ENCODE data around the gene AQP12B.
"Not testable (repeated sequence)": the region's sequence is repeated elsewhere in the genome, so short reads cannot be mapped to it uniquely, and the experiment has no call there.

AQP12B gene

DNA sequence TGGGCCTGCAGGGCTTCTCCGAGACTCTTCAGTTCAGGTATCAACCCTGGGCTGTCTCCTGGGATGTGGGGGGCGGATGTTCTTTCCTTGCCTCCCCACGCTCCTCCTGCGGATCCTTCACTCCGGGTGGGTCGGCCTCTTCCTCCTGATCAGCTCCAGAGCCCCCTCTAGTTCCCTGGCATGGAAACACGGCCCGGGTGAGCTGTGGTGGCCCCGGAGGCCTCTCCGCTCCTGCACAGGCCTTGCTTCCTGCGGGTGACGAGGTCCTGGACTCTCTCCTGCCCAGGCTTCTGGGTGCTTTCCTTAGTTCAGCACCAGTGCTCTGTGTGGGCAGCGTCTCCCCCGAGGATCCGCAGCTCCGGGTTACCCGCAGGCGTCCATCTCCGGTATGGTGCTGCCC is 12.9 kb upstream of the AQP12B start:
- H3K36me3 ChIP-seq (ENCODE audit: insufficient read depth, low read length); H3K4me1 ChIP-seq (ENCODE audit: insufficient read depth, low read length); H3K27me3 ChIP-seq (ENCODE audit: control insufficient read depth in 1 of 2, insufficient read depth in 2 of 2, low read length in 2 of 2); H3K9ac ChIP-seq (ENCODE audit: low read length); H3K27ac ChIP-seq (ENCODE audit: low read depth, low read length); H3K4me3 ChIP-seq (ENCODE audit: low read depth in 1 of 2, low read length in 2 of 2); H3K9me3 ChIP-seq (ENCODE audit: low read length): not testable (repeated sequence)

DNA sequence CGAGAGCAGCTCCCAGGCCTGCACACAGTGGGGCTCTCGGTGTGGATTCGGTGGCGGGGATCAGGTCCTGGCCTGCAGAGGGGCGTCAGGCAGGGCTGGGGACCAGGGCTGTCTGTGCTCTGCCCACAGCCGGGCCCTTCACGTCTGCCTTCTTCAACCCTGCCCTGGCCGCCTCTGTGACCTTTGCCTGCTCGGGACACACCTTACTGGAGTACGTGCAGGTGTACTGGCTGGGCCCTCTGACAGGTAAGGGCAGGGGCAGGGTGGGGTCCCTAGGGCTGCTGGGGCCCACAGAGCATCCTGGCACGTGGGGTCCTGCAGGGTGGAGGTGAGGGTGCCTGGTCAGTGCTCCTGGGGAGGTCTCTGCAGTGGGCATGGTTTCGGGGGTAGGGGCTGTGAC is 11.6 kb upstream of the AQP12B start:
- not testable (repeated sequence) for H3K36me3 ChIP-seq (ENCODE audit: insufficient read depth, low read length); H3K4me3 ChIP-seq (ENCODE audit: low read depth in 1 of 2, low read length in 2 of 2); H3K9me3 ChIP-seq (ENCODE audit: low read length); H3K4me1 ChIP-seq (ENCODE audit: insufficient read depth, low read length); H3K27ac ChIP-seq (ENCODE audit: low read depth, low read length); H3K9ac ChIP-seq (ENCODE audit: low read length); H3K27me3 ChIP-seq (ENCODE audit: control insufficient read depth in 1 of 2, insufficient read depth in 2 of 2, low read length in 2 of 2)

DNA sequence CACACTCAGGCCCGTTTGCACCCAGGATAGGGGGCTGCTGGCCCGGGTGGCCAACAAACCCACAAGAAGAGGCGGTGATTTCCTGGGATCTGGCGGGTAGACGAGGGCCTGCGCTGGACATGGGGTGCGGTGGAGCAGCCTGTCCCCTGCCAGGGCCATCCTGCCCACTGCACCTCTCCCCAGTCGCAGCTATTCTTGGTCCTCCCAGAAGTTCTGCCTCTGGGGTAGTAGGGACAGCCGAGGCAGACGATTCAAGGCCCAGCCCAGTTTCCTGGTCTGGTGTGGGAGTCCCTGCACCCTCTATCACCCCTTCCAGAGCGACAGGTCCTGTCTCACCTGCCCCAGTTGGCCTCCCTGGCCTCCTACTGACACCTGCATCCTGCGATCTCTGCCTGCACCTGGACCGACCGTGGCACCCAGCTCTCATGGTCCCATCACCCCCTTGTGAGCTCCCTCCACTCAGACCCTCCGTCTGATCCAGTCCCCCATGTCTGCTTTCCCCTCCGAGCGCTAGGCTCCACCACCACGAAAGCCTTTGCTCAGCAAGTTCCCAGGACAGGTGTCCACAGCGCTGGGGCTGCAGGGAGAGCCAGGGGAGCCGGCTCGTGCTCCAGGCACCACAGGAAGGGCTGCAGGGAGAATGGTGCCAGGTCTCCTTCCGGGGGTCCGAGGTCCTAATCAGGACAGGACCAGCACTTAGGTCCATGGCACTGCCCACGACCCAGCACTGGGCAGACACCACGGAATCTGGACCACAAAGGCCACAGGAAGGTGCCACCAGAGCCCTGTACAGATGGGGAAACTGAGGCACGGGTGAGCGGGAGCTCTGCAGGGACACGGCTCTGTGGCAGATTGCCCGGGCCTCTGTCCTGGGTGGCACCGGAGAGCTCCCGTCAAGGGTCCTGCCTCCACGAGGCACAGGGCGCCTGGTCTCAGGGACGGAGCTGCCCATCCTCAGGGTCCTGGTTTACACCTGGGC is 10.2 kb upstream of the AQP12B start:
- H3K27ac ChIP-seq (ENCODE audit: low read depth, low read length); H3K4me1 ChIP-seq (ENCODE audit: insufficient read depth, low read length); H3K4me3 ChIP-seq (ENCODE audit: low read depth in 1 of 2, low read length in 2 of 2); H3K9ac ChIP-seq (ENCODE audit: low read length); H3K36me3 ChIP-seq (ENCODE audit: insufficient read depth, low read length); H3K9me3 ChIP-seq (ENCODE audit: low read length); H3K27me3 ChIP-seq (ENCODE audit: control insufficient read depth in 1 of 2, insufficient read depth in 2 of 2, low read length in 2 of 2): not testable (repeated sequence)

DNA sequence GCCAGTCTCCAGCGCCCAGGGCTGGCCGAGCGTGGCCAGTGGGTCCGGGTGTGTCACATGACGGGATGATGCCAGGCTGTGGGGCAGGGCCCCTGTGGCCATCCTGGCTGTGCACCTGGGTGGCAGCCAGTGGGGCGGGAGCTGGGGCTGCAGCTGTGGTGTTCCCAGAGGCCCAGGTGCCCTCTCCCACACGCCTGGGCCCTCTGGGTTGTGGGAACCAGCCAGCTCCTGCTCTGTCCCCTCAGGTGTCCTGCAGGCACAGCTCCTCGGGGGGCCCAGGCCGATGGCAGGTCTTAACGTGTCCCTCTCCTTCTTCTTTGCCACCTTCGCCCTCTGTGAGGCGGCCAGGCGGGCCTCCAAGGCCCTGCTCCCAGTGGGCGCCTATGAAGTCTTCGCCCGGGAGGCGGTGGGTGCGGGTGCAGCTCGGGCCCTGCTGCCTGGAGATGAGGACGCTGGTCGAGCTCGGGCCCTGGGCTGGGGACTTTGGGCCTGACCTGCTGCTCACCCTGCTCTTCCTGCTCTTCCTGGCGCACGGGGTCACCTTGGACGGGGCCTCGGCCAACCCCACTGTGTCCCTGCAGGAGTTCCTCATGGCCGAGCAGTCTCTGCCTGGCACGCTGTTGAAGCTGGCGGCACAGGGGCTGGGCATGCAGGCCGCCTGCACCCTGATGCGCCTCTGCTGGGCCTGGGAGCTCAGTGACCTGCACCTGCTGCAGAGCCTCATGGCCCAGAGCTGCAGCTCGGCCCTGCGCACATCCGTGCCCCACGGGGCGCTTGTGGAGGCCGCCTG is 9.1 kb upstream of the AQP12B start, which contains the start of gene AQP12A:
Gene AQP12A (plus strand): TSS at position 236 of the 790 bp plus-strand sequence. CDS start 48 bp downstream, at position 284.
- not testable (repeated sequence) for H3K4me3 ChIP-seq (ENCODE audit: low read depth in 1 of 2, low read length in 2 of 2); H3K27ac ChIP-seq (ENCODE audit: low read depth, low read length); H3K9ac ChIP-seq (ENCODE audit: low read length); H3K4me1 ChIP-seq (ENCODE audit: insufficient read depth, low read length); H3K36me3 ChIP-seq (ENCODE audit: insufficient read depth, low read length); H3K27me3 ChIP-seq (ENCODE audit: control insufficient read depth in 1 of 2, insufficient read depth in 2 of 2, low read length in 2 of 2); H3K9me3 ChIP-seq (ENCODE audit: low read length)

DNA sequence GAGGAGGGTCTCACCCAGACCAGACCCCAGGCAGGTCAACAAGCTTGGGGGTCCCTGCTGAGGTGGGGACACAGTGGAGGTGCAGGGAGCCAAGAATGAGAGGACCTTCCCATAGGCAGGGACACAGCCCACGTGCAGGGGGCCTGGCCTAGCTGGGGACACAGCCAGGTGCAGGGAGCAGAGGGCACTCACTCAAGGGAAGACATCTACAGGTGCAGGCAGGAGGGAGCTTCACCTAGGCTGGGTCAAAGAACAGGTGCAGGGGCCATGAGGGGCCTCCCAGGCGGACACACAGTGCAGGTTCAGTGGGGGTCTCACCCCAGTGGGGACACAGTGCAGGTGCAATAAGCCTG is 8.4 kb upstream of the AQP12B start:
- H3K4me1 ChIP-seq (ENCODE audit: insufficient read depth, low read length); H3K4me3 ChIP-seq (ENCODE audit: low read depth in 1 of 2, low read length in 2 of 2); H3K36me3 ChIP-seq (ENCODE audit: insufficient read depth, low read length); H3K9me3 ChIP-seq (ENCODE audit: low read length); H3K27me3 ChIP-seq (ENCODE audit: control insufficient read depth in 1 of 2, insufficient read depth in 2 of 2, low read length in 2 of 2); H3K27ac ChIP-seq (ENCODE audit: low read depth, low read length); H3K9ac ChIP-seq (ENCODE audit: low read length): not testable (repeated sequence)

DNA sequence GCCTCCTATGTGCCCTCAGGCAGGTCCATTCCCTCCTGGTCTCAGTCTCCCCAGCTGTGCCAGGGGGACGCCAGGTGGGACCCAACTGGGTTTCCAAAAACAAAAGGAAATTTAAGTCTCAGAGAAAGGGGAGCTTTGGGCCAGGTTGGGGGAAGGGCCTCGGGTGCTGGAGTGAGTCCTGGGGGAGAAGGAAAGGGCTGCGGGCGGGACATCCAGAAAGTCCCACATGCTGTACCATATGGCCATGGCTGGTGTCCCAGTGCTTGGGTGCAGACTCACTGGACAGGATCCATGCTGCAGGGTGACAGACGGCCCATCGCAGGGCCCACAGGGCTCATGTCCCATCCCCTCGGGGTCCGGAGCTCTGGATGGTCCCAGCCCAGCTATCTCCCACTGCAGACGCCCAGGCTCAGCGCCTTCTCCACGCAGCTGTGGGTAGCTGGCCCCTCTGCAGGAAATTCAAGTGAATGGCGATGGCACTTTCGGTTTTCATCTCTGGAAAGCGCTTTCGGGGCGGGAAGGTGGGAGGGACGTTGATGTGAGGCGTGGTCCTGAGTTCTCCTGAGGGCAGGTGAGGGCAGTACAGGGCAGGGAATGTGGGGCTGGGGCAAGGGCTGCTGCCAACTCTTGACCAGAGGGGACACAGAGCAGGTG is 7.9 kb upstream of the AQP12B start:
- H3K4me1 ChIP-seq (ENCODE audit: insufficient read depth, low read length); H3K36me3 ChIP-seq (ENCODE audit: insufficient read depth, low read length); H3K9ac ChIP-seq (ENCODE audit: low read length); H3K27me3 ChIP-seq (ENCODE audit: control insufficient read depth in 1 of 2, insufficient read depth in 2 of 2, low read length in 2 of 2); H3K27ac ChIP-seq (ENCODE audit: low read depth, low read length); H3K9me3 ChIP-seq (ENCODE audit: low read length); H3K4me3 ChIP-seq (ENCODE audit: low read depth in 1 of 2, low read length in 2 of 2): not testable (repeated sequence)

DNA sequence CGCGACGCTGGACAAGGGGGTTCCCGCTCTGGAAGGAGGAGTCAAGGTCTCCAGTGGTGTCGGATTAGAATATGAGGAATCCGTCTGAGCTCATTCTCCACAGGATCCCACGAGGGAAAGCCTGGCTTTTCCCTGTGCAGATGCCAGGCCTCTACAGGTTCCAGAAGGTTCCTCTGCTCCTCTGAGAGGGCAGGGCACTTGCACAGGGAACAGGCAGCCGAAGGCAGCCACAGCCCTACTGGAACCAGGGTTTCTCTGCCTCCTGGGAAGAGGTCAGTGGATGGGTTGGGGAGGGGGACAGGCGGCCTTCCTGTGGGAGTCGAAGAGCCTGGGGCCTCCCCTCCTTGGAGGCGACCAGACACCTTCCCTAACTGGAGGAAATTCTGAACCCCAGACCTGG is 7.3 kb upstream of the AQP12B start:
- Histone ChIP-seq H3K9ac (ENCODE audit: low read length) (no peak overlapping the region), H3K27ac (ENCODE audit: low read depth, low read length) (no peak overlapping the region), H3K27me3 (ENCODE audit: control insufficient read depth in 1 of 2, insufficient read depth in 2 of 2, low read length in 2 of 2) (no peaks in the 10 kb centered on the region), H3K4me1 (ENCODE audit: insufficient read depth, low read length) (no peaks in the 10 kb centered on the region), H3K9me3 (ENCODE audit: low read length) (no peaks in the 10 kb centered on the region), H3K4me3 (ENCODE audit: low read depth in 1 of 2, low read length in 2 of 2) (no peak overlapping the region), H3K36me3 (ENCODE audit: insufficient read depth, low read length) (no peaks in the 10 kb centered on the region)

DNA sequence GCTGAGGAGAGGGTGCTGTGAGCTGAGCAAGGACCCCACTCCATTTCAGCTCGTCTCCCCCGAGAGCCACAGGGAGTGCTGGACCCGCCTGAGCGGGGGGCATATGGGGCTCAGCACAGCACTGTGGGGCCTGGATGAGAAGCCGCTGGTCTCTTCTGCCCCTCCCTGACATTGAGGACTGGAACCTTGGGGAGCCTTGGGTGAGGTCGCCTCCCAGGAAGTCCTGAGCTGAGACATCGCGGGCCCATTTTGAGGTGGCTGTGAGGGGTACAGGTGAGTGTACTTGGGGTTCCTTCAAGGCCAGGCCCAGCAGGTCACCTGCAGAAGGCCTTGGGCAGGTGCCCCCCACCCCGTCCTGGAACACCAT is 5.9 kb upstream of the AQP12B start:
- H3K27ac ChIP-seq (ENCODE audit: low read depth, low read length): no peak overlapping the region
- H3K9me3 ChIP-seq (ENCODE audit: low read length): no peaks in the 10 kb centered on the region
- no peaks in the 10 kb centered on the region for H3K27me3 ChIP-seq (ENCODE audit: control insufficient read depth in 1 of 2, insufficient read depth in 2 of 2, low read length in 2 of 2)
- H3K36me3 ChIP-seq (ENCODE audit: insufficient read depth, low read length): no peaks in the 10 kb centered on the region
- no peak overlapping the region for H3K9ac ChIP-seq (ENCODE audit: low read length)
- H3K4me3 ChIP-seq (ENCODE audit: low read depth in 1 of 2, low read length in 2 of 2): no peak overlapping the region
- H3K4me1 ChIP-seq (ENCODE audit: insufficient read depth, low read length): no peaks in the 10 kb centered on the region

DNA sequence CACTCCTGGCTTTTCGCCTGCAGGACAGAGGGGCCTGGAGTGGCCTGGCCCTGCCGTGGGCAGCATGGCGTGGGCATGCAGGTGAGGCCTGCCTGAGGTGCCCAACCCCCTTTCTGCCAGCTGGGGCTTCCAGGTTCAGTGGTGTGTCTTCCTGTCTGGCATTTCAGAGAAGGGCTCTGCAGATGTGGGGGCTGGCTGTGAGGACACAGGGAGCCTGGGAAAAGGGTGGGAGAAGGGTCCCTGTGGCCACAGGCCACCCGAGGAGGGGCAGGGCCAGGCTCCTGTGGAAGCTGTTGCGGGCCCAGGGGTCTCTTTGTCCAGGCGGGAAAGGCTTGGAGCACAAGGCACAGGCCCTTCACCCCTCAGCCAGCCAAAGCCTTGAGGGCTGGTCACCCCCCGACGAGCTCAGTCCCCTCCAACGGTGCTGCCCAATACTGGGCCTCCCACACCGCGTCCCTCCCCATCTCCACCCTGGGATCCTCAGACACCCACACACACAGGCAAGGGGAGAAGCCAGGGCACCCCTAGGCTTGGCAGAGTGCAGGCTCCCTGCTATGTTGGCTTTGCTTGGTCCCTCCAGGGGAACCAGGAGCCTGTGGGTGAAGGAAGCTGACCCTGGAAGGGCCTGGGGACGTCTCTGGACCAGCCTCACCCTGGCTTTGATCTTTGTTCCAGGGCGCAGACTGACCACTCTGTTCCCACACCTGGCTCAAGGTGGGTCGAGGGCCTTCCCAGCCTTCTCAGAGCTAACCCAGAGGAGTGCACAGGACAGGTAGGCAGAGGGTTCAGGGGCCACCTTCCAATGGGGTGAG is 5.3 kb upstream of the AQP12B start:
- no peak overlapping the region for H3K9ac ChIP-seq (ENCODE audit: low read length)
- H3K4me3 ChIP-seq (ENCODE audit: low read depth in 1 of 2, low read length in 2 of 2): no peak overlapping the region
- H3K36me3 ChIP-seq (ENCODE audit: insufficient read depth, low read length): no peaks in the 10 kb centered on the region
- H3K27ac ChIP-seq (ENCODE audit: low read depth, low read length): no peak overlapping the region
- H3K27me3 ChIP-seq (ENCODE audit: control insufficient read depth in 1 of 2, insufficient read depth in 2 of 2, low read length in 2 of 2): no peaks in the 10 kb centered on the region
- H3K4me1 ChIP-seq (ENCODE audit: insufficient read depth, low read length): no peaks in the 10 kb centered on the region
- H3K9me3 ChIP-seq (ENCODE audit: low read length): no peaks in the 10 kb centered on the region

DNA sequence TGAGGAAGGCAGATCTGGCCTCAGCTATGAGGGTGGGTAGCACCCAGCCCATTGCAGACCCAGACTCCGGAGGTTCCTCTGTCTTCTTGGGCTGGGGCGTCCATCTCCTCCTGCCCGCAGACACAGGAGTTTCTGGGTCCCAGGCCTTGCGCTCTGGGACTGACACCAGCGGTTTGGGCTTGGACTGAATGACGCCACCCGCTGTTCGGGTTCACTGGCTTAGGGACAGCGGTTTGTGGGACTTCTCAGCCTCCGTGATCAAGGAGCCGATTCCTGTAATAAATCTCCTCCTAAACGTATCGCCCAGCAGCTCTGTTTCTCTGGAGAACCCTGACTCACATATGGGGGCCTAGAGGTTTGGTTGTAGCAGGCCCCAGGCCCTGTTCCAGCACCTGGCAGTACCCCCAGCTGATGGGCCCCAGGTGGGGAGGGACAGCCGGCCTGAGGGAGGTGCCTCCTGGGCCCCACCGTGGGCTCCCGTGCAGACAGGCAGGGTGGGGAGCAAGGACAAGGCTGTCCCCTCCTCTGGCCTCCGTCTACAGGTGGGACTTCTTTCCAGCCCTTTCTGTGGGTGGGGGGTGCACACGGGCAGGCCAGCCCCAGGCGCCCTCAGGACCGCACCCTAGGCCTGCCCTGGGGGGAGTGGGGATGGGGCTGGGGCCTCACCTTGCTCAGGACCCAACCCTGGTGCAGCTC is 4.5 kb upstream of the AQP12B start:
- Histone ChIP-seq H3K27ac (ENCODE audit: low read depth, low read length) (no peak overlapping the region), H3K9me3 (ENCODE audit: low read length) (no peaks in the 10 kb centered on the region), H3K9ac (ENCODE audit: low read length) (no peak overlapping the region), H3K4me3 (ENCODE audit: low read depth in 1 of 2, low read length in 2 of 2) (no peak overlapping the region), H3K4me1 (ENCODE audit: insufficient read depth, low read length) (no peaks in the 10 kb centered on the region), H3K27me3 (ENCODE audit: control insufficient read depth in 1 of 2, insufficient read depth in 2 of 2, low read length in 2 of 2) (no peaks in the 10 kb centered on the region), H3K36me3 (ENCODE audit: insufficient read depth, low read length) (no peaks in the 10 kb centered on the region)

All from muscle layer of colon (tissue), 2 donors.